Activated CD4-positive, alpha-beta T cell treated with anti-CD3 and anti-CD28 coated beads, Interleukin-2, amount 50 U/mL, for 1 hour (primary cell): ENCODE measurements around the gene CDYL2.
"Not testable (repeated sequence)": the region's sequence is repeated elsewhere in the genome, so short reads cannot be mapped to it uniquely, and the experiment has no call there.

ENCODE experiments used
- DNase-seq: peaks from one replicate; pipeline ENCODE4 v3.0.0-alpha.2; 2020

Gene CDYL2

DNA sequence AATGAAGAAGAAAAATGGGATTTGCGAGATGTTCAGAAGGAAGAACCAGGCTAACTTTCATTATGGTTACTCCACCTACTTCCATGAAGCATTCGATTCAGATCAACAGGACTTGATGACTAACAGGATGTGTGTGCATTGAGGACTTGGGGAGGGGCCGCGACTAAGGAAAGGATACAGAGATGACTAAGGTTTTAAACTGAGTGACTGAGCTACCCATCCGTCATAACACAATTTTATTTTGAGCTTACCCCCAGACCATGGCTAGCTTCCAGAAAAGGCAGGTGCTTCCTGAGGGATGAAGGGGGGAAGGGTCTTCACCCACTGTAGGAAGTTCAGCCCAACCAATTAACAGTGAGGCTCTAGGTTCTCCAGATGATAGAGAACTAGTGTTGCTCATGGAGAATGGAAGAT, 2.5 kb upstream of the CDYL2 start:
- peak; percentile 14 for DNase-seq

DNA sequence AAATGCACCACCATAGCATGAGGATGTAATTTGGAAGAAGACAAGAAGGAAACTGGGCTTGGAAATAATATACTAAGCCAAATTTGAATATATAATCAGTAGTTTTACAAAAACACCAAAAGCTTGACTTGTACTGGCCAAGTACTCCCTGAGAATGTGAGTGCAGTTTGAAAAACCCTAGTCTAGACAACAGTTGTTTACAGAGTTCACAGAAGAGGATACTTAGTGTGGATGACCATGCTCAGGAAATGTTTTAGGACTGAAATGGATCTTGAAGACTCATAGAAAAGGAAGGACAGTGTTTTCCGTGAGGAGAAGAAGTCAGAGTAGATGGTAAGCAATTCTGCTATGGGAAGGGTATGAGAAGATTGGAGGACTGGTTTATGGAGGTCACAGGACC, 1.9 kb upstream of the CDYL2 start:
- no peak for DNase-seq

DNA sequence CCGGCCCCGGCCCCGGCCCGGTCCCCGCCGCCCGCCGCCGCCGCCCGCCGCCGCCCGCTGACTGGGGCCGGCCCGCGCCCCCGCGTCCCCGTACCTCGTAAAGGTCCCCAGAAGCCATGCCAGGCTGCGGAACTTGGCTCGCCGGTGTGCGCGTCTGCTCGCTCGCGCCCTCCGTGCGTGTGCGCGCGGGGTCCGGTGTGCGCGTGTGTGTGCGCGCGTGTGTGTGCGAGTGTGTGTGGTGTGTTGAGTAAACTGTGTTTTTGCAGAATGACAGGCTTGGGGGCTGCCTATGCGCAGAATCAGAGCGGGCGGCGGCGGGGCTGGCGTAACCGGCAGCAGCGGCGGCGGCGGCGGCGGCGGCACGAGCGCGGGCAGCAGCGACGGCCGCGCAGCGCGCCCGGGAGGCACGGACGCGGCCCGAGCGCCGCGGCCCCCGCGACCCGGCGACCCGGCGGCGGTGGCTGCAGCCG, 307 bp downstream of the CDYL2 start:
- DNase-seq: peak; percentile 55

DNA sequence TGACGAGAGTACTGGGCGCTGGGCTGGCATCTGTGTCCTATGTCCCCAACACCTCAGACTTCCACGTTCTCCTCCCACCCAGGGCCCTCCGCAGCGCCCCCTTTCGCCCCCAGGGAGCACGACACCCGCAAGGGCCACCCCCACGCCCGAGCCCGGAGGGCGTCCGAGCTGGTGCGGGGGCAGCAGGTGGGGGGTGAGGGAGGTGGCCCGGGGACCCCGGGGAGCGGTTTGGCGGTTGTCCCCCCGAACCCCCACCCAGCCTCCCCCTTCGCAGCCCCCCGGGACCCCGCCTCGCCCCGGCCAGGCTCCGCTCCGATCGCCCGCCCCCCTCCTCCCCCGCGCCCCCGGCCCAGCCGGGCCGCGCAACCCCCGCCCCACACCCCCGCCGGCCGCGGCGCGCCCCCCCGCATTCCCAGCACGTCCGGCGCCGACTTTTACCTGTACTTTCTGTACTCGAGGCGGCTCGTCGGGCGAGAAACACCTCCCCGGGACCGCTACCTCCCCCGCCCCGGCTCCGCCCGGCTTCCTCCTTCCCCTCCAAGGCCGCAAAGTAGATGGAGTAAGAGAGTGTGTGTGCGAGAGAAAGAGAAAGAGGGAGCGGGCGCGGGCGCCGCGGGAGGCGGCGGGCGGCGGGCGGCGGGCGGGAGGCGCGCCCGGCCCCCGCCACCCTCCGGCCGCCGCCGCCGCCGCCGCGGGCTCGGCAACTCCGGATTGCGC, 901 bp downstream of the CDYL2 start:
- DNase-seq: peak; percentile 42

DNA sequence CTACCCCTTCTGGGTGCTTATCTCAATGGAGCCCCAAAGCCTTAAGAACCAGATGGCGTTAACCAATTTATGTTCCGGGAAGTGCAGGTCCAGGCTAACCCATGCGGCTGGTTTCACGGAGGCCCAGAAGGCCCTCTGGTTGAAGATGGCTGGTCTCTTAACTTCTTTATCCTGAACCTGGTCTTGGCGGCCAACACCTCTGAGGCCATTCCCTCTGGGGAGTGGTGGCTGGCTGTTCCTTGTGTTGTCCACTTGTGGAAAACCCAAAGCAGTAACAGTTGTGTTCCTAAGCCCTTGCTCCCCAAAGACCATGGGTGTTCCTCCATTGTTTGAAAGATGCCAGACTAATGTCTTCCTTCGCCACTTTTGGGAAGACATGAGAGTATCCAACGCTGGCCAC, 1.5 kb downstream of the CDYL2 start:
- no peak for DNase-seq

DNA sequence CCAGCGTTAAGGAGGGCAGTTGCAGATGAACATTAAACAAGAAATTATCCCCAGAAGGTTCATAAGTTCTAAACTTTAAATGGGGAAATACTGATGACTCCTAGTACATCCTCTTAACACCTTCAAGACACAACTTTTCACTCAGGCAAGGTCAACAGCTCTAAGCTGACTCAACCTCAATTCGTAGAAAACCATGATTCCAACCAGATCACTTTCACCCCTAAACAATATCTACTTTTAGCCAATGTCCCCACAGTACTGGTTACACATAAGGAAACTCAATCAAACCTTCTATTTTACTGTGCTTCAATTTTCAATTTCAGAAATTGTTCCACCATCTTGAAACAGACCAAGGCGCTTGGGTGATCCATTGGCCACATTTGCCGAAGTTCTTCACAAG, 2.3 kb downstream of the CDYL2 start:
- DNase-seq: no peak

DNA sequence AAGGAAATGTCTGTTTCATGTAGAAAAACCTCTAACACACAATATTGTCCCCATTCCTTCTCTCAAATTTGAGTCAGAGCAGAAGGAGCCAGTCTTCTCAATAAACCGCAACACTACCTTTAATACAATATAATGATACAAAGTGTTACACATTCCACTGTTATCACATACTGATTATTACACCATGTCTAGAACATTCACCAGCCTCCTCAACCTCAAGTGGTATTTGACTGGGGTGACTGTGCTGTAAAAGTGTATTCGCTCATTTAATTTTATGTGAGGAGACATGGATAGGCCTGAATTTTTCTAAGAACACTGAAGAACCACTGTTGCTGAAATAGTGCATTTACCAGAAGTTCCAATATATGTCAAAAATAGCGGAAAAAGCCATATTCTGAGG, 10.3 kb downstream of the CDYL2 start:
- DNase-seq: no peak

DNA sequence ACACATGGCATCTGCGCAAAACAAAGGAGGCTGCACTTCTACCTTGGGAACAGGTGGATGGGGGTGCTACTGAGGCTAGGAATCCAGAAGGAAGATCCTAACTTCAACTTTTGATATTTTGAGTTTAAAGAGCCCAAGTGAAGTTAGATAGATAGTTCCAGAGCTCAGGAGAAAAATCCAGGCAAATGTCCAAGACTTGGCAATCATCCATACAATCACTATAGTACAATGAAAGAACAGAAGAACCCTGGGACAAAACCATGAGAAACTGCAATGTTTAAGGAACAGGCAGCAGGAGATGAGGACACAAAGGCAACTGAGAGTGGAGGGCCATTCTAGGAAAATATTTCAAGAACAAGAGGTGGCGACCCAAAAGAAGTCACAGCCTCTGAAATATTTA, 12.4 kb downstream of the CDYL2 start:
- DNase-seq: no peak

DNA sequence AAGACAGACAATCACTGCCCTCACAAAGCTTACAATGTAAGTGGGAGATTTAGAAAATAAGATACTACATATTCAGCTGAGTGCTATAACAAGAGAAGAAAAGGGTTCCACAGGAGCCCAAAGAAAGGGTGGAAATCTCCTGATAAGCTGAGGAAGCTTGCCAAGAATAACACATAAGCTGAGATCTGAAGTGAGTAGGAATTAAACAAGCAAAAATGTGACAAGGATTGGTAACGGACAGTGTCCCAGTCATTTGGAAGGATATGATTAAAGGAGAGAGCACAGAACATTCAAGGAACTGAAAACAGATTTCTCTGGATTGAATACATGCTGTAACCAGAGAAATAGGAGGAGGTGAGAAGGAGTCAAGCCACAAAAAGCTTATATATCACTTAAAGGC, 13.0 kb downstream of the CDYL2 start:
- no peak for DNase-seq

DNA sequence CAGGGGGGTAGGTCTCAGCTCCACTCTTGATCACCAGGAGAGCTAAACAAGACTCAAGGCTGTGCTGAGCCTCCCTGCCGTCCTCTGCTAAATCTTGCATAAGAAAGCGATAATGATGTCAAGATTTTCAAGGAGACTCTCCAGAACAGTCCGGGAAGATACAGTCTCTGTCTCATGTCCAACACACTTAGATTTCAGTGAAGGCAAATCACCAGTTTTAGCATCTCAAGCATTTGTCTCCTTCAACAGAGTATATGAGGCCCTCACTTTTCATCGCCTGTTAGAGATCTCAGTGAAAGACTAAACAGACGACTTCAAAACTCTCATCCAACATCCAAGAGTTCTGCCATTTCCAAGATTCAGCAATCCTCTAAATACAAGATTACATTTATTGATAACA, 13.6 kb downstream of the CDYL2 start:
- no peak for DNase-seq

DNA sequence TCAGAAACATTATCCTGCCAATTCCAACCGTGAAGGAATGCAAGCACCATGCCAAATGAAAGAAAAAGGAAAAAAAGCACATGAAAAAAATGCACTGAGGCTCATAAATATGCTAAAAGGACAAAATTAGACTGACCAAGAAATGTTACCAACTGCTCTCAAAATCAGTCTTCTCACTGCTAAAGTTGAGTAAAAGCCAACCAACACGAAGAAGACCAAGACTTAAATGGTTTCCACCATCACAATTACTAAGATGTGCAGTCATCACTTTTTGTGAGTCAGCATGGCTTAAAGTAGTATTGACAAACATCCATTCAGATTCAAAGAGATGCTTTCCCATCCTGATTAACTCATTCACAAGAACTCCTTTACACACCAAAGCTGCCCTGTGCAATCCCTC, 16.4 kb downstream of the CDYL2 start:
- DNase-seq: no peak

DNA sequence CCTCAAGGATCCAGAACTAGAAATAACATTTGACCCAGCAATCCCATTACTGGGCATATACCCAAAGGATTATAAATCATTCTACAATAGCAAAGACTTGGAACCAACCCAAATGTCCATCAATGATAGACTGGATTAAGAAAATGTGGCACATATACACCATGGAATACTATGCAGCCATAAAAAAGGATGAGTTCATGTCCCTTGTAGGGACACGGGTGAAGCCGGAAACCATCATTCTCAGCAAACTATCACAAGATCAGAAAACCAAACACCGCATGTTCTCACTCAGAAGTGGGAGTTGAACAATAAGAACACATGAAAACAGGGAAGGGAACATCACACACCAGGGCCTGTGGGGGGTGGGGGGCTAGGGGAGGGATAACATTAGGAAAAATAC, 17.8 kb downstream of the CDYL2 start:
- DNase-seq: not testable (repeated sequence)

DNA sequence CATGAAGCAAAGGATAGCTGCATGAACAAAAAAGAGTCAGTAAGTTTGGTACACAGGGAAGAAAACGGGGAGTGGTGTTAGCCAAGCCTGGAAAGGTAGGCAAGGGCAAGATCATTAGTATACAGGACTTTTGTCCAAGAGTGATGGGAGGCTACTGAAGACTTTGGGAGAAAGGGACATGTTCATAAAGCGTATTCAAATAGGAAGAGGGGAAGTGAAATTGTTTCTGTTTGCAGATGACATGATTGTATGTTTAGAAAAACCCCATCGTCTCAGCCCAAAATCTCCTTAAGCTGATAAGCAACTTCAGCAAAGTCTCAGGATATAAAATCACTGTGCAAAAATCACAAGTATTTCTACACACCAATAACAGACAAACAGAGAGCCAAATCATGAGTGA, 19.4 kb downstream of the CDYL2 start:
- DNase-seq: no peak

DNA sequence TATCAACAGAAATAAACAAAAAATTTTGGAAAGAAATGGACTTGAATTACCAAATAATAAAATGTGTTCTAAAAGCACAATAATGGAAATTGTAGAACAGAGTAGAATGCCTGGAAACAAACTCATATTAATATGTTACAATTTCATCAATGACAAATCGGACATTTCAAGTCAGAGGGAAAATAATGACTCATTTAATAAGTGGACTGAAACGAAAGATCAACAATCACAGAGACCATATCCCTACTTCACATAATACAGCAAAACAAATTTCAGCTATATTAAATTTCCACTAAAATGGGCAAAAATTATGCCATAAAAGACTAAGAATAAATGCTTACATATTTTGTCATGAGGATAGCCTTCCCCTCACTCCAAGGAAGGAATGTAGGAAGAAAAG, 25.7 kb downstream of the CDYL2 start:
- no peak for DNase-seq

DNA sequence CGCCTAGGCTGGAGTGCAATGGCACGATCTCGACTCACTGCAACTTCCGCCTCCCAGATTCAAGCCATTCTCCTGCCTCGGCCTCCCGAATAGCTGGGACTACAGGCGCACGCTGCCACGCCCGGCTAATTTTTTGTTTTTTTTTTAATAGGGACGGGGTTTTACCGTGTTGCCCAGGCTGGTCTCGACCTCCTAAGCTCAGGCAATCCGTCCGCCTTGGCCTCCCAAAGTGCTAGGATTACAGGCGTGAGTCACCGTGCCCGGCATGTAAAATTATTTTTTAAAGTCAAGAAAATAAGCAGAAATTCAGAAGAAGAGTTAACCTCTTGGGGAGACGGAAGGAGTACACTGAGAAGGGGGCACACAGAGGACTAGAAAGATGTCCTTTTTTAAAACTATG, 27.5 kb downstream of the CDYL2 start:
- DNase-seq: no peak

DNA sequence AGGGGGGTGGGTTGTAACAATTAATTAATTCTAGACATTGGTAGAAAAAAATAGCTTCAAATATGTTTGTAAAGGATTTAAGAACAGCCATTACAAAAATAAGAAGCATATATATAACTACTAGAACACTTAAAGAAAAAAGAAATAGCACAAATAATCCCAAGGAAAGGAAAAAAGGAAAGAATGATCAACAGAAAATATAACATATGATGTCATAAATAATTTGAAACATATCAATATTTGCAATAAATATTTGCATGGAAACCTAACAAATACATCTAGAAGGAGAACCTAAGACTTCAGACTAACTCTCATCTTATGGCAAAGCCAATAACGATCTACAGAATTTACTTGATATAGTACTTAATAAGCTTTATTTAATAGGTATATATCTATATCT, 28.9 kb downstream of the CDYL2 start:
- DNase-seq: no peak

DNA sequence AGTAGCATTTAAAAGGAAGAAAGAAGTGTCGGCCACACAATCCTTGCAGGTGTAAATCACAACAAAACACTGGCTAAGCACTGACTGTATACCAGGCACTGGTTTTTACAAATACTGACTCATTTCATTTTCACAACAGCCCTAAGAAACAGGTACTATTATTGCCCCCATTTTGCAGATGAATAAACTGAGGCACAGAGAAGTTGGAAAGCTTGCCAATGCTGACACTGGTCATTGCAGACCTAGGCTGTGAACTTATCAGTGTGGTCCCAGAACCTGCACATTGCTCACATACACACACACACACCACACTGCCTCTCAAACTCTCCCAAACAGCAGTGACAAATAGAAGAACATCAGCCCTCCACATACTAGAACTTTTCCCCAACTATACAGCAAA, 37.6 kb downstream of the CDYL2 start:
- DNase-seq: no peak

DNA sequence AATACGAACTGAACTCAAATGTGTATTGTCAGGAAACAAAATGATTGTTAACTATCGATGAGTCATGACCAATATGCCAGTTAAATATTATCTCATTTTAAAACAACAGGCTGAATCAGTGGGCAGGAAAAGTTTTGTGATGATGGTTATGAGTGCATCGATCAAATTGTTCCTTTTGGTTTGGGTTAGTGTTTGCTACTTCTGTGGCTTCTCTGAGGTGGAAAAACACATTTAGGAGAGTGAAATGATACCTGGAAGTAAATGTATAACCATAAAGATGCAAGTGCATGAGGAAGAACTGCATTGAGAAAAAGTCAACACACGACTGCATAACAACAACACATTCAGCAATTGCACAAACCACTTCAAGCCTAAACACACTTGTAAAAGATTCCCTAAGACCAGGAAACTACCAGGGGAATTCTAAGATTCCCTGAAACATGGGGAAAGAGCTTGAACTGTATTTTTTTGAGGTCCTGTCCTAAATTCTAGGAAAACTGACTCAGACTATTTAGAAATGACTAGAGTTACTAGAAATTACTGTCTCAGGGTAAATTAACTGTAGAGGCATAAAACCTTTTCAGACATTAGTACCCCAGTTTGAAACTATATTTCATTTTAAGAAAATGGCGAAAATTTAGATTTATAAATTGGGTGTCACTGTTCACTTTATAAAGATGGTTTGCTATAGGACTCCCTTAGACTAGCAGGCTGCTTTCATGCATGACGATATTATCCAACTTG, 44.8 kb downstream of the CDYL2 start:
- no peak for DNase-seq

DNA sequence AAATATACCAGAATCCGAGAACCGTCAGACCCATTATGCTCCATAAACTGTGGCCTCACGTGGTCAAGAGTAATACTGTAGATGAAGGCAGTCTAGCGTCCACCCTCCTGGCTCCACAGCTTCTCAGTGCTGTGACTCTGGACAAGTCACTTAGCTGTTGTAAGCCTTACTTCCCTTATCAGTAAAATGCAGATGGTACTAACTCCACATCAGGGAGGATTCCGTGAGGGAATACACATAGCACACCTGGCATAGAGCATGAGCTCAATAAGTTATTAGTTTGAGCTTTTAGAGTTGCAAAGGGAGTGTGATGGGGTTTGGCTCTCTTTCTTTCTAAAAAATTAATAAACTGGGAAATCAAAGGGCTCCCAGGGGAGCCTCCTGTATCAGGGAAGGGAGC, 49.9 kb downstream of the CDYL2 start:
- DNase-seq: no peak

DNA sequence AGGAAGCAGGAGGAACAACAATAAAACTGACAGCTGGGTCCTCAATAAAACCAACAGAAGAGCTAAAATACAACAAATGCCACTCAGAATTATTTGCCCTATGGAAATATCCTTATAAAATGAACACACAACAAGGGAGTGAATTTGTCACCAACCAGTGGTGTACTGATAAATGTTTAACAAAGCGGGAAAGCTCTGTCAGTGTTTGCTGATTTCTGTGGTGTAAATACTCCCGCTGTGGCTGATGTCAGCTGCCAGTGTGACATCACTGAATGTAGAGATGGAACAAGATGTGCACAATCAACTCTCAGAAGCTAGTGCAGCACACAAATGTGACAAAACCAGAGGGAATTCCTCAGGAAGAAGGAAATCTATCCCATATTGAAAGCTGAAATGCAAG, 51.9 kb downstream of the CDYL2 start:
- DNase-seq: no peak

DNA sequence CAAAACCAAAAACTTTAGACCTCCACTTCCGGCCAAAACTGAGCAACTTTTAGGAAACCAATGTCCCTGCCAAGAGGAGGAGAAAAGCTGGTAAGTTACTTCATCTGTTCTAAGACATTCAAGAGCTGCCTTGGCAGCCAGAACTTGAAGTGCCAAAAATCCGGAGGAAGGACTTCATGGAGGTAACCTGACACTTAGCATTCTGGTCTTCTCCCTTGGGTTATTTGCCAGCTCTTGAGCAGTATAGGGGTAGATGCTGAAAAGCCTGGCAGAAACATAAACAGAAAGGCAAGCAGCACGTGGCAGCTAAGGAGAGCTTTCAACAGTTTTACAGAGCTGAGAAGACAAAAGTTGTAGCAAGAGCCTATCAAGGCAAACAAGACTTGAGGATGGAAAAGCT, 53.2 kb downstream of the CDYL2 start:
- DNase-seq: no peak

DNA sequence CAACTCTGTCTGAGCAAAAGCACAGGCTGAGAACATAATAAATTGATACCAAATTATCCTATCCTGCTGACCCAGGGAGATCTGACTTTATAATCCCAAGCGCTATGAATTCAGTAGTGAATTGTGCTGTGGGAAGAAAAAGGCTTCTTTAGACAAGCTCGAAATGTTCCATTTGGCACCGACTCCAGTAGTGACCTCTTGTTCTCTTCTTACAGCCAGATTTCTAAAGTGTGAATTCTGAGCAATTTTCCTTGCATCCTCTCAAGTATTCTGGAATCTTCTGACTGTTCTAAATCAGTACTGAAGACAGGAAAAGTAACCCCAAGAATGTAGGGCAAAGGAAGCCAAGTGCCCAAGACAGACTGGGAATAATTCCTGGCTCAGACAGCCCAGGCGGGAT, 58.2 kb downstream of the CDYL2 start:
- DNase-seq: no peak

DNA sequence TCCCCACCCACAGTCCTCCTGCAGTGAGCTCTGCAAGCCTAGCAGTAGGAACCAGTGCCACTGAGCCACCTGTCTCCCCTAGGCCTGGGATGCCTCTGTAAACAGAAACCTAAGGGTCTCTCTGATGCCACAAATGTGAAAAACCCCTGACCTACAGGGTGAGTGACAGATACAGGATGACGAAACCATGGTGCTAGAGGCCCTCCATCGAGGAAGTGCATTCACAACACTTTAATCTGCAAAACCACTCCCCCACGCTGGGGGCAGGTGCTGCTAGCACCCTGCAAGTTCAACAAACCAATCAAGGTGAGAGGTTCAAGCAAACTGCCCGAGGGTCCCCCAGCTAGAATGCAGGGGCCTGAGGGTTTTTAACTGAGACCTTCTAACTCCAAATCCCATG, 59.5 kb downstream of the CDYL2 start:
- DNase-seq: no peak

DNA sequence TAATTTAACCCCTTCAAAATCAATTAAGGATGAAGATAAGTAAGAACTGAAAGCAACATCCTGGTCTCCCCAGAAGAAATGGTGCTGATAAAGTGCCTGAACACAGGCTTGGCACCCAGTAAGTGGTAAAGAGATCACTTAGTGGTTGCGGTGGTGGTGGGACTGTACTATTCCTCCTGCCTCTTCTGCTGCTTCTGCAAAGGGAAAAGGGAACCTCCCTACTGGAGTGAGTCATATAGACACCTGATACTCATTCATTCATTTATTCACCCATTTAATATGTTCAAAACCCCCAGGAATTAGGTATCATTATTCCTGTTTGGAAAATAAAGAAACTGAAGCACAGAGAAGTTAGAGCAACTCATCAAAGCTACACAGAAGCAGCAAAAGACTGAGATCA, 60.6 kb downstream of the CDYL2 start:
- no peak for DNase-seq

DNA sequence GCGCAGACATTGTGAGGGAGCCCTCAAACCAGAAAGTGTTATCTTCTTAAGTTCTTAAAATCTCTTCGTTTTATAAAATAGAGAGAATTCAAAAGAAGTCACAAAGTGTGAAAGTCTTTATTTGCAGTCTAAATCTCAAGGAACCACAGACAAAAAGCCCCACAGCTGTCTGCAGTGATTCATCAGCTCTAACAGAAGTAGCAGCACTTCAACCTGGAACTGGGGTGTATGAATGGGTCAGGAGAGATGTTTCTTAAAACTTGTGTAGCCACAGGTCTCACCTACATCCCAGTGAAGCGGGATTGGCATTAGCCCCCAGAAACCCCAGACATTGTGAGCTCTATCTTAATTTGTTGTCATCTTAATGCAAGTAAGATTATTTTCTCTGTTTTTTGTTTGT, 61.1 kb downstream of the CDYL2 start:
- no peak for DNase-seq
